H1 (cell line): ENCODE results near the gene NNMT. TPM values are rescaled to one million over a fixed set of nuclear protein-coding genes. Genes with fewer than 3 reads are reported as not detected.

Experiments
- BRCA1 ChIP-seq: IDR thresholded peaks from 2 replicates; pipeline ENCODE4 v1.6.1; 2012; ENCODE audit warnings: low read depth, low read length, improper control_type of control experiment
- CHD7 ChIP-seq: fragments of 300-600 bp; sonication (generic); IDR thresholded peaks from 2 replicates; pipeline ENCODE4 v1.7.1; 2012; ENCODE audit warnings: low read length, moderate library complexity, mild to moderate bottlenecking, inconsistent platforms; ENCODE audit not compliant: insufficient replicate concordance
- FOSL1 ChIP-seq: IDR thresholded peaks from 2 replicates; pipeline ENCODE4 v1.6.1; 2011; ENCODE audit warnings: mild to moderate bottlenecking, low read depth, low read length, moderate library complexity; ENCODE audit not compliant: insufficient read depth
- SIX5 ChIP-seq: IDR thresholded peaks from 2 replicates; pipeline ENCODE4 v1.6.1; 2011; ENCODE audit warnings: mild to moderate bottlenecking, low read depth, low read length
- TAF7 ChIP-seq: optimal IDR thresholded peaks from 2 replicates; pipeline ENCODE3; 2011; ENCODE audit warnings: low read depth, mild to moderate bottlenecking, inconsistent platforms, low read length, moderate library complexity, borderline replicate concordance
- polyA plus RNA-seq, 7 experiments: library from polyadenylated mRNA; depleted of rRNA in 3 of 7; stranded (reverse) in 5 of 7; unstranded in 2 of 7; fragments of >200 nt in 5 of 7; fragments of 200-250 nt in 2 of 7; gene quantifications; 1 replicate in 5 of 7; 2 replicates in 1 of 7; 4 replicates in 1 of 7; pipeline versions ENCODE4 v1.2.1 to v1.2.3, GENCODE V29; 2011 to 2013; ENCODE audit warnings: missing spikeins in 2 of 7, mixed read lengths in 2 of 7
- total RNA-seq: library from RNA; stranded (reverse); fragmentation: NEBNext Ultra II Directional; extraction: Animal tissue kit (Norgen Biotek cat#: 25700); gene quantifications from 2 replicates; pipeline ENCODE4 v1.2.1, GENCODE V29; 2021
- TF ChIP-seq, protein P1 (sequence below): IDR thresholded peaks from 2 replicates; pipeline ENCODE4 v1.6.1; 2012; ENCODE audit warnings: low read length, inconsistent platforms

The NNMT gene
- total and polyA plus RNA-seq, 2 of the 8 experiments (the other 6 are each of a cell fraction or from before 2014, with no cell fraction given) = not detected

DNA sequence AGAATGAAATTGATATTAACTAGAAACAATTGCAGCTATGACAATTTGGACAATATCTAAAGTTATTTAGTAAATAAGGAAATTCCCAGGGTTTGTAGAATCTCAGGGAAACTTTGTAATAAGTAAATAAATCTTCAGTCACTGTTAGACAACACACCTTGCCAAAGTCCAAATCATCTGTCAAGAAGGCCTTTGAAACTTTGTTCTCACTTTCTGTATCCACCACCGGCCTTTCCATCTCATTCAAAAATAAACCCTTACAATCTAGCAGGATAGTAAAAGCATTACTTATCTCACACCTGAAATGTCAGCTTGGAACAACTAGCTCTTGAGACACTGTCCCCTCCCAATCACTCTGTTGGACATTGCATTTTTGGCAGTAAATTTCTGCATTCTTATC is 7.9 kb downstream of the NNMT start (continued):
- TF ChIP-seq, protein P1, sequence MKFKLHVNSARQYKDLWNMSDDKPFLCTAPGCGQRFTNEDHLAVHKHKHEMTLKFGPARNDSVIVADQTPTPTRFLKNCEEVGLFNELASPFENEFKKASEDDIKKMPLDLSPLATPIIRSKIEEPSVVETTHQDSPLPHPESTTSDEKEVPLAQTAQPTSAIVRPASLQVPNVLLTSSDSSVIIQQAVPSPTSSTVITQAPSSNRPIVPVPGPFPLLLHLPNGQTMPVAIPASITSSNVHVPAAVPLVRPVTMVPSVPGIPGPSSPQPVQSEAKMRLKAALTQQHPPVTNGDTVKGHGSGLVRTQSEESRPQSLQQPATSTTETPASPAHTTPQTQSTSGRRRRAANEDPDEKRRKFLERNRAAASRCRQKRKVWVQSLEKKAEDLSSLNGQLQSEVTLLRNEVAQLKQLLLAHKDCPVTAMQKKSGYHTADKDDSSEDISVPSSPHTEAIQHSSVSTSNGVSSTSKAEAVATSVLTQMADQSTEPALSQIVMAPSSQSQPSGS = no peak
- no peak for TF ChIP-seq TAF7
- TF ChIP-seq BRCA1 = no peak
- TF ChIP-seq CHD7 = no peak
- no peak for TF ChIP-seq SIX5
- TF ChIP-seq FOSL1 = no peak
